GM18861 (cell line): Measurements from ENCODE around the gene SDHAF4.
"Not testable (repeated sequence)": the region's sequence is repeated elsewhere in the genome, so short reads cannot be mapped to it uniquely, and the experiment has no call there.

Experiments used
- ATAC-seq: cut with Tn5 transposase; IDR thresholded peaks from one replicate; pipeline ENCODE4 v1.9.1; 2021; ENCODE audit not compliant: unreplicated experiment

The SDHAF4 gene

DNA sequence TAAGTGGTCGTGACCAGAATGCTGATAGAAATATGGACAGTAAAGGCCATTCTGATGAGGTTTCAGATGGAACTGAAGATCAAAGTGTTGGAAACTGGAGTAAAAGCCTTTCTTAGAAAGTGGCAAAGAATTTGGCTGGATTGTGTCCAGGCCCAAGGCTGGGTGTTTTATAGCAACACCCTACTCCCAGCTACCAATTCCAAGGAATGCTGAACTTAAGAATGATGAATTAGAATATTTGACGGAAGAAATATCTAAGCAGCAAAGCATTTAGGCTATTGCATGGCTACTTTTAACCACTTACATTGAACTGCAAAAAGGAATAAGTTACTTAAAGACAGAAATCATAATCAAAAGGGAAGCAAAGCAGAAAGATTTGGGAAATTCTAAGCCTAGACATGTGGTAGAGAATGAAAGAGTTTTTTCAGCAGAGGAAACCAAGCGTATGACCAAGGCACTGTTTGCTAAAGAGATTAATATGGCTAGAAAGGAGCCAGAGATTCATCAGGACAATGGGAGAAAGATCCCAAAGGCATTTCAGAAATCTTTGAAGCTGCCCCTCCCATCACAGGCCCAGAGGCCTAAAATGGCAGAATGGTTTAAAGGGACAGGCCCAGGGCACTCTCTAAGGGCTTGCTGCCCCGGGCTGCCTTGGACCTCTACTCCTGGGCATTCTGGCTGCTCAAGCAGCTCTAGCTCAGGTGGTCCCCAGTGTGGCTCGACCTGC lies 25.8 kb downstream of the SDHAF4 start:
- ATAC-seq = no peak

DNA sequence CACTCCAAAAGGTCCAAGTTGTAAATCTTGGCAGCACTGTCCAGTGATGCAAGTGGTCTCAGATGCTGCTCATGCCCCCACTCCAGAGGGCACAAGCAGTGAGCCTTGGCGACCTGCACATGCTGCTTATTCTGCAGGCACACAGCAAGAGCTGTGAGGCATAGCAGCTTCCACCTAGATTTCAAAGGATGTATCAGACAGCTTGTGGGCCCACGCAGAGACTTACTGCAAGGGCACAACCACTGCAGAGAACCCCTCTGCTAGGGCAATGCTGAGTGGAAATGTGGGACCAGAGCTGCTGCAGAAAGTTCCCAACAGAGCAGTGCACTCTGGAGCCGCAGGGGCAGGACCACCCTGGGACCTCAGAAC lies 26.4 kb downstream of the SDHAF4 start:
- no peak for ATAC-seq

DNA sequence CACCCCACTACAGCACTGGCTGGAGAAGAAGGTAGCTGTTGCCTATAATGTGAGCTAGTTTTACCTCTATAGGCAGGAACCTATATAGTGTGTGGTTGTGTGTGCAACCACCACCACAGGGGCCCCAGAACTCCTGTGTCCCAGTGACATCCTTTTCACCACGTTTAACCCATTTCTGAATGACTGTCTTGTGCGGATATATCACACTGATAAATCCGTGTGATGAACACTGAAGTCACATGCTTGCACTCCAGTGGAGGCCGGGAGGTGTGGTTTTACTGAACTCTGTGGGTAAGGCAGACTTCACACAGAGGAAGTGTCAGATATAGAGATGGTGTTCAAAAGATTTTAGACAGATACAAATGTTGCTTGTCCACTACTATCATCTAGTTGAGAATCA lies 32.5 kb downstream of the SDHAF4 start:
- ATAC-seq = no peak

DNA sequence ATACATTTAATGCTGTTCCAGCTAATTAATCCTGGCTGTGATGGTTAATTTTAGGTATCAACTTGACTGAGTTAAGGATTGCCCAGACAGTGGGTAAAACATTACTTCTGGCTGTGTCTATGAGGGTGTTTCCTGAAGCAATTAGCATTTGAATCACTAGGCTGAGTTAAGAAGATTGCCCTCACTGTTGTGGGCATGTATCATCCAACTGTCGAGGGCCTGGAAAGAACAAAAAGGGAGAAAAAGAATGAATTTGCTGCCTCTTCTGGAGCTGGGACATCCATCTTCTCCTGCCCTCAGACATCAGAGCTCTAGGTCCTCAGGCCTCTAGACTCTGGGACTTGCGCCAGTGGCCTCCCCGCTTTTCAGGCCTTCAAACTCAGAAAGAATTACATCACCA lies 34.3 kb downstream of the SDHAF4 start:
- ATAC-seq = no peak

DNA sequence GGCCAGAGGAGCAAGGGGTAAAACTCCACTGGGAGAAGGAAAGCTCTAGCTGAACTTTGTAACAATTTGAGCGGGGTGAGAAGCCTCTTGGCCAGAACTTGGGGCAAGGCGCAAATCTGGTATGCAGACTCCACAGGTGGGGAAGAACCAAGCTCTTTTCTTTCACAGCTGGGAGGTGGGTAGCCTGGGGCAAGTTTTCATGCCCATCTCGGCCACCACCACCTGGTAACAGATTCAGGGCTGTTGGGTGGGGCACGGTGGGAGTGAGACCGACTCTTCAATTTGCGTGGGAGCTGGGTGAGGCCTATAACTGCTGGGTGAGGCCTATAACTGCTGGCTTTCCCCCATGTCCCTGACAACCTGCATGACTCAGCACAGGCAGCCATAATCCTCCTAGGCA lies 37.5 kb downstream of the SDHAF4 start:
- ATAC-seq = no peak

DNA sequence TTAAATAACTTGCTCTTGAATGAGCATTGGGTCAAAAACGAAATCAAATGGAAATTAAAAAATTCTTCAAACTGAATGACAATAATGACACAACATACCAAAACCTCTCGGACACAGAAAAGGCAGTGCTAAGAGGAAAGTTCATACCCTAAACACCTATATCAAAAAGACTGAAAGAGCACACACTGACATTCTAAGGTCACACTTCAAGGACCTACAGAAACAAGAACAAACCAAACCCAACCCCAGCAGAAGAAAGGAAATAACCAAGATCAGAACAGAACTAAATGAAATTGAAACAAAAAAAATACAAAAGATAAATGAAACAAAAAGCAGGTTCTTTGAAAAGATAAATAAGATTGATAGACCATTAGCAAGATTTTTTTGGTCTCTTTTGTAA lies 40.6 kb downstream of the SDHAF4 start:
- ATAC-seq = not testable (repeated sequence)

DNA sequence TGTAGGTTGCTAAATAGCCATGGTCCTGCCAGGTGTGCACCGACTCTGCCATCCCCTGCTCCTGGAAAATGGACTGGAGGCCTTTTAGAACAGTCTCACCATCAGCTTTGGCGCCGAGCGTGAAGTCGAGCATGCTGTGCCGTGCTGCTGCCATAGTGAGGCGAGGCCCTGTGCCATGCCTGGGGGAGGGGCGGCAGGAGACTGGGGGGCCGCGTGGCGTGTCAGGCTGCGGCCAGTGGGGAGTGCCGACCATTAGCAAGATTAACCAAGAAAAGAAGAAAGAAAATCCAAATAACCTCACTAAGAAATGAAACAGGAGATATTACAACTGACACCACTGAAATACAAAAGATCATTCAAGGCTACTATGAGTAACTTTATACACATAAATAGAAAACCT lies 42.5 kb downstream of the SDHAF4 start:
- ATAC-seq = not testable (repeated sequence)

DNA sequence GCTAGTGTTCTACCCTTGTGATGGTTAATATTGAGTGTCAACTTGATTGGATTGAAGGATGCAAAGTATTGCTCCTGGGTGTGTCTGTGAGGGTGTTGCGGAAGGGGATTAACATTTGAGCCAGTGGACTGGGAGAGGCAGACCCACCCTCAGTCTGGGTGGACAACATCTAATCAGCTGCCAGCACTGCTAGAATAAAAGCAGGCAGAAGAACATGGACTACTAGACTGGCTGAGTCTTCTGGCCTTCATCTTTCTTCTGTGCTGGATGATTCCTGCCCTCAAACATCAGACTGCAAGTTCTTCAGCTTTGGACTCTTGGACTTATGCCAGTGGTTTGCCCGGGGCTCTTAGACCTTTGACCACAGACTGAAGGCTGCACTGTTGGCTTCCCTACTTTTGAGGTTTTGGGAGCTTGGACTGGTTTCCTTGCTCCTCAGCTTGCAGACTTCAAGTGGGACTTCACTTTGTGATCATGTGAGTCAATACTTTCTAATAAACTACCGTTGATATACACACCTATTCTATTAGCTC lies 50.1 kb downstream of the SDHAF4 start:
- ATAC-seq = no peak

DNA sequence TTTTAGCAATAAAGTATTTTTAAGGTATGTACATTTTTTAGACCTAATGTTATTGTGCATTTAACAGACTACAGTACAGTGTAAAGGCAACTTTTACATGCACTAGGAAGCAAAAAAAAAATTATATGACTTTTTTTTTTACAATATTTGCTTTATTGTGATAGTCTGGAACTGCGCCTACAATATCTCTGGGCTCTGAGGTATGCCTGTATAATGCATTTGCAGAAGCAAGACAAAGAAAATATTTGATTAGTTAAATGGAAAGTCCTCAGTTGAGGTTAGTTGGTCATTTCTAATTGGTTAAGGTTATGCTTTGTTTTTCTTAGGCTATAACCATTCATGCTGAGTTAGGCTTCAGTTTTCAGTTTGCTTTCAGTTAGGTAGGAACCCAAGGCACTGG lies 54.0 kb downstream of the SDHAF4 start:
- no peak for ATAC-seq

DNA sequence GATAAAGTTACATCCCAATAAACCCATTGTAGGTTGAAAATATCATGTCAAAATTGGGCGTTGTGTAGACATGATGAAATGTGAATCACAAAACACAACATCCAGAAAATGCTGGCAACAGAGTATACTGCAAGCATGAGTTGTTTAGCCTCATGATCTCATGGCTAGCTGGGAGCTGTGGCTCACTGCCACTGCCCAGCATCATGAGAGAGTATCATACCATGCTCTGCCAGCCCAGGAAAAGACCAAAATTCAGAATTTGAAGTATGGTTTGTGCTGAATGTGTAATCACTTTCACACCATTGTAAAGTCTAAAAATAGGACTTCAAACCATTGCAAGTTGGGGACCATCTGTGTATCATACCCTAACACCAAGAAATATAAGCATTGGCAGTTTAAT lies 55.7 kb downstream of the SDHAF4 start:
- ATAC-seq = no peak

DNA sequence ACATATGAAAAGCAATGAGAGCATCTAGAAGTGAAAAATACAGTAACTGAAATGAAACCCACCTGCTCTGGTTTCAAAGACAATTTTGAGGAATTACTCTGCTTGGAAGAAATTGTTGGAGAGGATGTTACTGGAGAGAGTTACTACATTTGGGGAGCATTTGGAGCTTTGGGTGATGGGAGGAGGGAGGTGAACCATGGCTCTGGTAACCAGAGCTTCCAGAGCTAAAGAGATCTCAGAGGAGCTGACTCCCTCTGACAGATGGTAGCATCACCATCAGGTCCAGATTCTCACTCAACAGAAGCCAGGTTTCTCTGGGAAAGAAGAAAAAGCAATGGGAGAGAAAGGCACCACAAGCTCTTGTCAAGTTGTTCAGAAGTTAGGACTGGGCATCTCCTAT lies 58.7 kb downstream of the SDHAF4 start:
- ATAC-seq = no peak

DNA sequence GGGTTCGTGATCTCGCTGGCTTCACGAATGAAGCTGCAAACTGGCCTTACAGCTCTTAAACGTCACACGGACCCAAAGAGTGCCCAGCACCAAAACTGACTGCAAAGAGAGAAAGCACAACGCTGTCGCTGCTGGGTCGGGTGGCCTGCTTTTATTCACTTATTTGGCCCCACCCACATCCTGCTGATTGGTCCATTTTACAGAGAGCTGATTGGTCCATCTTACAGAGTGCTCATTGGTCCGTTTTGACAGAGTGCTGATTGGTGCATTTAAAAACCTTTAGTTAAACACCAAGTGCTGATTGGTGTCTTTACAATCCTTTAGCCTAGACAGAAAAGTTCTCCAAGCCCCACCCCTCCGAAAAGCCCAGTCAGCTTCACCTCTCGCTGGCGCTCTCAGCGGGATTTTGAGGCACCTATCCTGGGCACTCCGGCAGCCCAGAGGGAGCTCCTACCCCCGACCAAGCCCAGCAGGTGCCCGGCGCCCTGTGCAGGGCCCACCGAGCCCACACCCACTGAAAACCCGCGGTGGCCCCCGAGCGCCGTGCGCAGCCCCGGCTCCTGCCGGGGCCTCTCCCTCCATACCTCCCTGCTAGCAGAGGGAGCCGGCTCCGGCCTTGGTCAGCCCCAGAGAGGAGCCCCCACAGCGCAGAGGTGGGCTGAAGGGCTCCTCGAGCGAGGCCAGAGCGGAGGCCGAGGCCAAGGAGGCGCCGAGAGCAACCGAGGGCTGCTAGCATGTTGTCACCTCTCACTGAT lies 60.9 kb downstream of the SDHAF4 start:
- ATAC-seq = no peak

DNA sequence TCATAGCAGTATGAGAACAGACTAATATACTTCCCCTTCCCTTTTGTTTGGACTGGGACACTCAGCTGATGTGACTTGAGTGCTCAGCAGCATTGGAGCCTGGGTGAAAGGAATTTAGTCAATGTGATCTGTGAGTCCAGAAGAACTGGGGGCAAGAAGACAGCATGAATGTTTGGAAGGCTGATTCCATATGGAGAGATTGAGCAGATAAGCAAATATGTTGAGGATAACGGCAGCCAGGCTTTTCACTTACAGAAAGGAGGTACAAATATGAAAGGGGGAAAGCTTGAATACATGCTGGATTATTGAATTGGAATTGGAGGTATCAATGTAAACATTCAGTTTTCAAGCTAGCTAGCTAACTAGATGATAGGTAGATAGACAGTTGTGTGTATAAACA lies 63.2 kb downstream of the SDHAF4 start:
- ATAC-seq = no peak

DNA sequence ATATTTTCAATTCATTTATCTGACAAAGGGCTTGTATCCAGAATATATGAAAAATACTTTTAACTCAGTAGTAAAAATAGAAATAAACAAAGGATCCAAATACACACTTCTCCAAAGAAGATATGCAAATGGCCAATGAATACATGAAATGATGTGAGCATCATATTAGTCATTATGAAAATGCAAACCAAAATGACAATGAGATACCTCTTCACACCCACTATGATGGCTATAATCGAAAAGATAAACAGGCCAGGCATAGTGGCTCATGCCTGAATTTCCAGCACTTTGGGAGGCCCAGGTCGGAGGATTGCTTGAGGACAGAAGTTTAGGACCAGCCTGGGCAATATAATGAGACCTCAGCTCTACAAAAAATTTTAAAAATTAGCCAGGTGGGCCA lies 67.1 kb downstream of the SDHAF4 start:
- no peak for ATAC-seq

DNA sequence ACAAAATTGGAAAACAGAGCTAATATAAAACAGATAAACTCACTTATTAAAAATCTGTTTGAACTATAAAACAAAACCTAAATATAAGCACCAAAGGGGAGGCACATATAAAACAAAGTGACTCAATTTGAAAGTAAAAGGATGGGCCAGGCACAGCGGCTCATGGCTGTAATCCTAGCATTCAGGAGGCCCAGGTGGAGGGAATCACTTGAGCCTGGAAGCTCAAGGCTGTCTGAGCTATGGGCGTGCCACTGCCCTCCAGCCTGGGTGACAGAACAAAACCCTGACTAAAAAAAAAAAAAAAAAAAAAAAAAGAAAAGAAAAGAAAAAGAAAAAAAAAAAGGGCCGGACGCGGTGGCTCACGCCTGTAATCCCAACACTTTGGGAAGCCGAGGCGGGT lies 69.9 kb downstream of the SDHAF4 start:
- ATAC-seq = no peak

DNA sequence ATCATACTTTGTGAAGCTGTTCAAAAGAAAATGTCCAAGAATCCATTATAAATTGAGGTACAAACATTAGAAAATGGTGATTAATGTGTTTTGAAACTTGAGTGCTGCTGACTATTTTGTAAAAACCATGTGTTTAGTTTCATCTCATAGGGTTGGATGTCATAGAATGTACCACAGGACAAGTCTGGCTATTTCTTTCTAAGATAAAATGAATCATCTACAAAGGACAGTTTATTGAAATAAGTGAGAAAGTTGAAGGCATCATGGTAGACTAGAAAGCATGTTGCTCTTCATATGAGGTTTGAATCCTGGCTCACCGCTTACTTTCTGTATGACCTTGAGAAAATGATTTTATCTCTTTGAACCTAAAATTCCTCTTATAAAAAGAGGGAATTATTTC lies 71.7 kb downstream of the SDHAF4 start:
- no peak for ATAC-seq
